Measurements from ENCODE around the gene AK5. TPM values are rescaled to one million over a fixed set of nuclear protein-coding genes. Genes with fewer than 3 reads are reported as not detected.
A peak's percentile ranks its signal among the peaks of the same experiment; 100 is the strongest.
"Not testable (repeated sequence)": the region's sequence is repeated elsewhere in the genome, so short reads cannot be mapped to it uniquely, and the experiment has no call there.

The AK5 gene
- total RNA-seq, 1 donor = 25.3 TPM

DNA sequence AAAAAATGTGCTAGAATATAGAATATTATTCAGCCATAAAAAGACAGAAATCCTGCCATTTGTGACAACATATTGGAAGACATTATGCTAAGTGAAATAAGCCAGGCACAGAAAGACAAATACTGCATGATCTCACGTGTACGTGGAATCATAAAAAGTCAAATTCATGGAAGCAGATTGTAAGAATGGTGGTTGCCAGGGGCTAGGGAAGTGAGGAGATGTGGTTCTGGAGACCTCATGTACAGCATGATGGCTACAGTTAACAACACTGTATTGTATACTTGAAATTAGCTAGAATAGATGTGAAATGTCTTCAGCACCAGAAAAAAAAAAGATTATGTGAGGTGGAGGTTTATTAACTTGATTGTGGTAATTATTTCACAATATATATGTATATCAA is 234.3 kb downstream of the AK5 start:
- TF ChIP-seq, protein P1, sequence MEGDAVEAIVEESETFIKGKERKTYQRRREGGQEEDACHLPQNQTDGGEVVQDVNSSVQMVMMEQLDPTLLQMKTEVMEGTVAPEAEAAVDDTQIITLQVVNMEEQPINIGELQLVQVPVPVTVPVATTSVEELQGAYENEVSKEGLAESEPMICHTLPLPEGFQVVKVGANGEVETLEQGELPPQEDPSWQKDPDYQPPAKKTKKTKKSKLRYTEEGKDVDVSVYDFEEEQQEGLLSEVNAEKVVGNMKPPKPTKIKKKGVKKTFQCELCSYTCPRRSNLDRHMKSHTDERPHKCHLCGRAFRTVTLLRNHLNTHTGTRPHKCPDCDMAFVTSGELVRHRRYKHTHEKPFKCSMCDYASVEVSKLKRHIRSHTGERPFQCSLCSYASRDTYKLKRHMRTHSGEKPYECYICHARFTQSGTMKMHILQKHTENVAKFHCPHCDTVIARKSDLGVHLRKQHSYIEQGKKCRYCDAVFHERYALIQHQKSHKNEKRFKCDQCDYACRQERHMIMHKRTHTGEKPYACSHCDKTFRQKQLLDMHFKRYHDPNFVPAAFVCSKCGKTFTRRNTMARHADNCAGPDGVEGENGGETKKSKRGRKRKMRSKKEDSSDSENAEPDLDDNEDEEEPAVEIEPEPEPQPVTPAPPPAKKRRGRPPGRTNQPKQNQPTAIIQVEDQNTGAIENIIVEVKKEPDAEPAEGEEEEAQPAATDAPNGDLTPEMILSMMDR (IDR thresholded peaks at IDR 0.05; ENCODE audit: extremely low read depth, low read depth, low read length) = no peak
- H3K4me3 ChIP-seq (ENCODE audit: insufficient read depth, low read length) = no peak overlapping the region
- no peak overlapping the region for H3K27ac ChIP-seq (ENCODE audit: low read depth, low read length)
- H3K9me3 ChIP-seq (ENCODE audit: low read depth, low read length) = no peaks in the 10 kb centered on the region
- H3K27me3 ChIP-seq (ENCODE audit: insufficient read depth, low read length) = no peaks in the 10 kb centered on the region
- H3K79me2 ChIP-seq (ENCODE audit: insufficient read depth, low read length) = no peaks in the 10 kb centered on the region
- peaks cover 38% of the 10 kb centered on the region for H3K4me1 ChIP-seq (ENCODE audit: insufficient read depth, low read length)
- H3K36me3 ChIP-seq (ENCODE audit: insufficient read depth, low read length) = no peaks in the 10 kb centered on the region
- no peaks in the 10 kb centered on the region for H4K20me1 ChIP-seq (ENCODE audit: insufficient read depth, low read length)
- DNase-seq (ENCODE audit: insufficient read length, low spot score, missing footprints) = no peak
- H2AFZ ChIP-seq (ENCODE audit: low read length) = no peak overlapping the region
- no peak overlapping the region for H3K4me2 ChIP-seq (ENCODE audit: insufficient read depth, low read length)

DNA sequence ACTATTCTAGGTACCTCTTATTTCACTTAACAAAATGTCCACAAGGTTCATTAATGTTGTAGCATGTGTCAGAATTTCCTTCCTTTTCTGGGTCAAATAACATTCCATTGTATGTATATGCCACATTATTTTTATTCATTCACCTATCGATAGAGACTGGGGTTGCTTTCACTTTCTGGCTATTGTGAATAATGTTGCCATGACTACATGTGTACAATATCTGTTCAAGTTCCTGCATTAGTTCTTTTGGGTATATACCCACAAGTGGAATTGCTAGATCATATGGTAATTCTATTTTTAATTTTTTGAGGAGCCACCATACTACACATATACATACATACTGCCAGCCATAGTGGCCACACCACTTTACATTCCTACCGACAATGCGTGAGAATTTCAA is 242.2 kb downstream of the AK5 start:
- Histone ChIP-seq H4K20me1 (ENCODE audit: insufficient read depth, low read length) (no peaks in the 10 kb centered on the region), H3K27me3 (ENCODE audit: insufficient read depth, low read length) (no peaks in the 10 kb centered on the region), H3K36me3 (ENCODE audit: insufficient read depth, low read length) (no peaks in the 10 kb centered on the region), H3K4me3 (ENCODE audit: insufficient read depth, low read length) (no peak overlapping the region), H3K79me2 (ENCODE audit: insufficient read depth, low read length) (no peaks in the 10 kb centered on the region), H3K4me1 (ENCODE audit: insufficient read depth, low read length) (no peaks in the 10 kb centered on the region), H2AFZ (ENCODE audit: low read length) (no peak overlapping the region), H3K9me3 (ENCODE audit: low read depth, low read length) (no peaks in the 10 kb centered on the region), H3K4me2 (ENCODE audit: insufficient read depth, low read length) (no peak overlapping the region), H3K27ac (ENCODE audit: low read depth, low read length) (no peak overlapping the region)
- no peak for DNase-seq (ENCODE audit: insufficient read length, low spot score, missing footprints)
- TF ChIP-seq, protein P1 (IDR thresholded peaks at IDR 0.05; ENCODE audit: extremely low read depth, low read depth, low read length) = no peak

DNA sequence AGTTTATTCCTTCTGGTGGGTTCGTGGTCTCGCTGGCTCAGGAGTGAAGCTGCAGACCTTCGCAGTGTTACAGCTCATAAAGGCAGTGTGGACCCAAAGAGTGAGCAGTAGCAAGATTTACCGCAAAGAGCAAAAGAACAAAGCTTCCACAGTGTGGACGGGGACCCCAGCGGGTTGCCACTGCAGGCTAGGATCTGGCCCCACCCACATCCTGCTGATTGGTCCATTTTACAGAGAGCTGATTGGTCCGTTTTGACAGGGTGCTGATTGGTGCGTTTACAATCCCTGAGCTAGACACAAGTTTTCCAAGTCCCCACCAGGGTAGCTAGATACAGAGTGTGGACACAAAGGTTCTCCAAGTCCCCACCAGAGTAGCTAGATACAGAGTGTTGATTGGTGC is 249.3 kb downstream of the AK5 start:
- not testable (repeated sequence) for H3K4me2 ChIP-seq (ENCODE audit: insufficient read depth, low read length); H3K27ac ChIP-seq (ENCODE audit: low read depth, low read length); H2AFZ ChIP-seq (ENCODE audit: low read length); H4K20me1 ChIP-seq (ENCODE audit: insufficient read depth, low read length); DNase-seq (ENCODE audit: insufficient read length, low spot score, missing footprints); H3K4me3 ChIP-seq (ENCODE audit: insufficient read depth, low read length); H3K79me2 ChIP-seq (ENCODE audit: insufficient read depth, low read length); H3K27me3 ChIP-seq (ENCODE audit: insufficient read depth, low read length); H3K9me3 ChIP-seq (ENCODE audit: low read depth, low read length); H3K36me3 ChIP-seq (ENCODE audit: insufficient read depth, low read length)
- H3K4me1 ChIP-seq (ENCODE audit: insufficient read depth, low read length) = peaks cover 17% of the 10 kb centered on the region

DNA sequence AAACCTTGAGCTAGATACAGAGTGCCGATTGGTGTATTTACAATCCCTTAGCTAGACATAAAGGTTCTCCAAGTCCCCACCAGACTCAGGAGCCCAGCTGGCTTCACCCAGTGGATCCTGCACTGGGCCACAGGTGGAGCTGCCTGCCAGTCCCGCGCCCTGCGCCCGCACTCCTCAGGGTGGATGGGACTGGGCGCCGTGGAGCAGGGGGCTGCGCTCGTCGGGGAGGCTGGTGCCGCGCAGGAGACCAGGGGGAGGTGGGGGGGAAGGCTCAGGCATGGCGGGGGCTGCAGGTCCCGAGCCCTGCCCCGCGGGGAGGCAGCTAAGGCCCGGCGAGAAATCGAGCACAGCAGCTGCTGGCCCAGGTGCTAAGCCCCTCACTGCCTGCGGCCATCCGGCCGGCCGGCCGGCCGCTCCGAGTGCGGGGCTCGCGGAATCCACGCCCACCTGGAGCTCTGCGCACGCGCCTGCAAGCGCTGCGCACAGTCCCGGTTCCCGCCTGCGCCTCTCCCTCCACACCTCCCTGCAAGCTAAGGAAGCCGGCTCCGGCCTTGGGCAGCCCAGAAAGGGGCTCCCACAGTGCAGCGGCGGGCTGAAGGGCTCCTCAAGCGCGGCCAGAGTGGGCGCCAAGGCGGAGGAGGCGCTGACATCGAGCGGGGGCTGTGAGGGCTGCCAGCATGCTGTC is 249.9 kb downstream of the AK5 start:
- not testable (repeated sequence) for H4K20me1 ChIP-seq (ENCODE audit: insufficient read depth, low read length); H3K79me2 ChIP-seq (ENCODE audit: insufficient read depth, low read length); DNase-seq (ENCODE audit: insufficient read length, low spot score, missing footprints); H3K4me2 ChIP-seq (ENCODE audit: insufficient read depth, low read length); H3K27me3 ChIP-seq (ENCODE audit: insufficient read depth, low read length); H3K4me3 ChIP-seq (ENCODE audit: insufficient read depth, low read length); H2AFZ ChIP-seq (ENCODE audit: low read length); H3K36me3 ChIP-seq (ENCODE audit: insufficient read depth, low read length); H3K9me3 ChIP-seq (ENCODE audit: low read depth, low read length); H3K27ac ChIP-seq (ENCODE audit: low read depth, low read length)
- peaks cover 23% of the 10 kb centered on the region for H3K4me1 ChIP-seq (ENCODE audit: insufficient read depth, low read length)

DNA sequence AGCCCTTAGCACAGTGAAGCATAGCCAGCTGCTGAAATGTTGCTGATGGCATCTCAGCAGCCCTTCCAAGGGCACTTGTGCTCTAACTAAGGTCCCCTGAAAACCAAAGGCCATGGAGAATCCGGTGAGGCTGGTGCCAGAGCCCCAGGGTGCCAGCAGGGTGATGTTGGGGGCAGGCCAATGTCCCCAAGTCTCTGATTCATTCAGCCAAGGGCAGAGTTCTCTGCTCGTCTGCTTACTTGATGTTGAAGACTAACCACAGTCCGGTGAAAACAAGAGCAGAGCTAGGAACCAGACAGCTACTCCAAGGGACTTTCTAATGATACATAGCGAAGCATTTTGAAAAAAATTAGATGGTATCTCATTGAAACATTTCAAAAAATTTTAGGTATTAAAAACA is 250.8 kb downstream of the AK5 start:
- TF ChIP-seq, protein P1 (IDR thresholded peaks at IDR 0.05; ENCODE audit: extremely low read depth, low read depth, low read length) = no peak
- Histone ChIP-seq H3K79me2 (ENCODE audit: insufficient read depth, low read length) (no peaks in the 10 kb centered on the region), H3K27ac (ENCODE audit: low read depth, low read length) (no peak overlapping the region), H3K9me3 (ENCODE audit: low read depth, low read length) (no peaks in the 10 kb centered on the region), H3K36me3 (ENCODE audit: insufficient read depth, low read length) (no peaks in the 10 kb centered on the region), H3K4me3 (ENCODE audit: insufficient read depth, low read length) (no peak overlapping the region), H4K20me1 (ENCODE audit: insufficient read depth, low read length) (no peaks in the 10 kb centered on the region), H2AFZ (ENCODE audit: low read length) (peak overlapping the region; percentile 8), H3K4me2 (ENCODE audit: insufficient read depth, low read length) (no peak overlapping the region), H3K4me1 (ENCODE audit: insufficient read depth, low read length) (peaks cover 32% of the 10 kb centered on the region), H3K27me3 (ENCODE audit: insufficient read depth, low read length) (no peaks in the 10 kb centered on the region)
- no peak for DNase-seq (ENCODE audit: insufficient read length, low spot score, missing footprints)

Data from osteoblast (primary cell).